ENCODE results near the gene ASTN2.

- TF ChIP-seq GATA2 (IDR thresholded peaks at IDR 0.05; ENCODE audit: low read depth, low read length) (no peak), GATA3 (IDR thresholded peaks at IDR 0.05; ENCODE audit: low read depth, low read length) (no peak)
Observed at GRCh38 chr9:116951588-116952435, 463.0 kb downstream of the ASTN2 start.

Data from SH-SY5Y (cell line).